Body of pancreas (tissue), 4 donors: ENCODE data around the gene ASCL5.

Experiments used
- CTCF ChIP-seq, 7 experiments: fragments of 450-650 bp in 4 of 7; fragments of 200-600 bp in 3 of 7; sonication (generic) in 3 of 7; IDR thresholded peaks; one replicate each; pipeline ENCODE4 v1.5.1; 2016 to 2019; ENCODE audit warnings: antibody characterized with exemption in 7 of 7
- POLR2A ChIP-seq, 3 donors: fragments of 450-650 bp; IDR thresholded peaks; one replicate each; pipeline ENCODE4 v1.6.1; 2016; ENCODE audit warnings: antibody characterized with exemption in 3 of 3, mild to moderate bottlenecking in 2 of 3

- TF ChIP-seq POLR2A (IDR thresholded peaks at IDR 0.05): peak; percentile 79 to 91 (median 91)
- peak; percentile 65 to 95 (median 87) for TF ChIP-seq CTCF (IDR thresholded peaks at IDR 0.05)
These were observed 12.5 kb downstream of the ASCL5 start for GRCh38 chr1:201114245-201115131.
